K562 (cell line): ENCODE data around the gene CYP4F12. TPM values are rescaled to one million over a fixed set of nuclear protein-coding genes. Genes with fewer than 3 reads are reported as not detected.

Source experiments
- ATAC-seq: fragments of 200-7000 bp; cut with Tn5 transposase; 3 replicates; pipeline ENCODE4 v1.9.1; 2020; ENCODE audit warnings: moderate library complexity
- BruUV-seq: library from RNA; stranded (reverse); fragments of 400-500 nt; replicated peaks from 2 replicates; lab custom pipeline; 2021; lab: Mats Ljungman, UMichigan
- CTCF ChIA-PET: fragments of 300-600 bp; formaldehyde crosslinking; extraction: SDS; loops from one replicate; lab custom pipeline; 2021; ENCODE audit warnings: low intra/inter-chr PET ratio; lab: Yijun Ruan, JAX
- POLR2A ChIA-PET: fragments of 300-600, 350-650 bp; sonication (Branson Sonifier 250); formaldehyde crosslinking; extraction: SDS; loops from one replicate; lab custom pipeline; 2021; ENCODE audit warnings: antibody characterized with exemption, inconsistent platforms; lab: Yijun Ruan, JAX
- DNase-seq, 4 experiments: peaks; one replicate each; pipeline versions ENCODE4 v3.0.0 to v3.0.0-alpha.2; 2011 to 2018; ENCODE audit warnings: low spot score in 3 of 4, mixed read lengths in 3 of 4; ENCODE audit errors: extremely low read depth in 1 of 4
- FAIRE-seq: peaks from 2 replicates; lab custom pipeline; 2011; peaks lifted over from hg19 to GRCh38; lab: Jason Lieb, UNC
- H2AFZ ChIP-seq: 2 replicates; pipeline ENCODE4 v1.6.0; 2011; ENCODE audit warnings: low read depth, low read length, control low read depth, inconsistent platforms
- H3K27ac ChIP-seq: fragments of 200-600 bp; 3 replicates; pipeline ENCODE4 v1.8.0; 2011; ENCODE audit warnings: low read depth, mild to moderate bottlenecking, control low read depth, inconsistent platforms, low read length, moderate library complexity, mixed read lengths; ENCODE audit errors: extremely low read depth
- H3K27me3 ChIP-seq, 2 experiments: fragments of 300-600 bp in 1 of 2; 2 replicates in 1 of 2; 3 replicates in 1 of 2; pipeline versions ENCODE4 v1.6.0 to v1.8.0; 2011; ENCODE audit warnings: inconsistent platforms in 2 of 2, low read length in 2 of 2, mild to moderate bottlenecking in 1 of 2, mixed read lengths in 1 of 2, moderate library complexity in 1 of 2; ENCODE audit not compliant: control insufficient read depth in 2 of 2, insufficient read depth in 2 of 2
- H3K36me3 ChIP-seq: fragments of 300-600 bp; 3 replicates; pipeline ENCODE4 v1.8.0; 2011; ENCODE audit warnings: mild to moderate bottlenecking, low read length, inconsistent platforms; ENCODE audit not compliant: control insufficient read depth, insufficient read depth
- H3K4me1 ChIP-seq, 2 experiments: fragments of 200-600 bp in 1 of 2; replicated peaks in 1 of 2; 2 replicates in 1 of 2; 3 replicates in 1 of 2; pipeline versions ENCODE4 v1.5.1 to v1.8.0; 2011; ENCODE audit warnings: inconsistent platforms in 2 of 2, low read length in 2 of 2, mild to moderate bottlenecking in 1 of 2, mixed read lengths in 1 of 2, moderate library complexity in 1 of 2; ENCODE audit not compliant: control insufficient read depth in 2 of 2, insufficient read depth in 2 of 2
- H3K4me2 ChIP-seq: 2 replicates; pipeline ENCODE4 v1.6.1; 2011; ENCODE audit warnings: low read length, control low read depth, inconsistent platforms, mixed read lengths; ENCODE audit not compliant: insufficient read depth
- H3K4me3 ChIP-seq: fragments of 200-600 bp; sonication (generic), shearing (Covaris generic); 2 replicates; pipeline ENCODE4 v1.5.1; 2016; ENCODE audit warnings: control low read depth, inconsistent platforms
- H3K79me2 ChIP-seq: fragments of 200-600 bp; 3 replicates; pipeline ENCODE4 v1.8.0; 2011; ENCODE audit warnings: low read length, inconsistent platforms; ENCODE audit not compliant: control insufficient read depth, insufficient read depth
- H3K9ac ChIP-seq, 2 experiments: 2 replicates each; pipeline versions ENCODE4 v1.6.0 to v1.6.1; 2011; ENCODE audit warnings: low read depth in 2 of 2, low read length in 2 of 2, control low read depth in 1 of 2, inconsistent platforms in 1 of 2, mild to moderate bottlenecking in 1 of 2, mixed read lengths in 1 of 2; ENCODE audit not compliant: insufficient read depth in 1 of 2
- H3K9me1 ChIP-seq: one replicate; pipeline ENCODE4 v1.6.0; 2011; ENCODE audit warnings: inconsistent platforms, mild to moderate bottlenecking, low read length, moderate library complexity; ENCODE audit not compliant: control insufficient read depth, insufficient read depth
- H3K9me3 ChIP-seq: replicated peaks from 2 replicates; pipeline ENCODE4 v1.5.1; 2011; ENCODE audit warnings: low read depth, low read length, inconsistent platforms; ENCODE audit not compliant: control insufficient read depth, insufficient read depth
- H4K20me1 ChIP-seq: replicated peaks from 2 replicates; pipeline ENCODE4 v1.6.1; 2011; ENCODE audit warnings: low read length, inconsistent platforms, mixed read lengths; ENCODE audit not compliant: control insufficient read depth, insufficient read depth
- CBX3 ChIP-seq, 2 experiments: IDR thresholded peaks; 1 replicate in 1 of 2; 2 replicates in 1 of 2; pipeline ENCODE4 v1.6.1; 2012; ENCODE audit warnings: inconsistent platforms in 2 of 2, low read length in 2 of 2, borderline replicate concordance in 1 of 2, control low read depth in 1 of 2
- CBX5 ChIP-seq: IDR thresholded peaks from 2 replicates; pipeline ENCODE4 v1.6.1; 2014; ENCODE audit warnings: low read depth, borderline replicate concordance
- HMG20A ChIP-seq: fragments of 450-650 bp; formaldehyde crosslinking; conservative IDR thresholded peaks from 2 replicates; pipeline ENCODE4 v1.4.0; 2020; ENCODE audit warnings: mild to moderate bottlenecking, mixed read lengths
- JUND ChIP-seq, 2 experiments: IDR thresholded peaks; 2 replicates in 1 of 2; 3 replicates in 1 of 2; pipeline ENCODE4 v1.6.1; 2011; ENCODE audit warnings: borderline replicate concordance in 2 of 2, low read depth in 2 of 2, low read length in 2 of 2, improper control_type of control experiment in 1 of 2, missing biosample characterization in 1 of 2, missing genetic modification characterization in 1 of 2, missing genetic modification reagents in 1 of 2
- LCOR ChIP-seq: sonication (generic); formaldehyde crosslinking; IDR thresholded peaks from 2 replicates; pipeline ENCODE4 v1.8.0; 2022; ENCODE audit warnings: mild to moderate bottlenecking, missing genetic modification reagents
- MEF2D ChIP-seq: conservative IDR thresholded peaks from 2 replicates; pipeline ENCODE4 v1.6.1; 2016; ENCODE audit warnings: low read depth, missing genetic modification characterization, missing compliant biosample characterization
- PREB ChIP-seq: sonication (generic); formaldehyde crosslinking; IDR thresholded peaks from 2 replicates; pipeline ENCODE4 v1.8.1; 2023; ENCODE audit warnings: mild to moderate bottlenecking, missing genetic modification reagents
- PTTG1 ChIP-seq: fragments of 450-650 bp; IDR thresholded peaks from 2 replicates; pipeline ENCODE4 v1.6.1; 2016; ENCODE audit warnings: low read depth, mild to moderate bottlenecking, missing genetic modification characterization, missing compliant biosample characterization
- RBM22 ChIP-seq: fragments of 200-400 bp; formaldehyde crosslinking; IDR thresholded peaks from 2 replicates; pipeline ENCODE4 v1.6.1; 2018; ENCODE audit warnings: low read length, low read depth; ENCODE audit not compliant: poor library complexity, severe bottlenecking
- STAG1 ChIP-seq: sonication (generic); formaldehyde crosslinking; IDR thresholded peaks from 2 replicates; pipeline ENCODE4 v1.5.0; 2020; ENCODE audit warnings: missing genetic modification reagents, borderline replicate concordance
- ZFP1 ChIP-seq: fragments of 450-650 bp; formaldehyde crosslinking; IDR thresholded peaks from 2 replicates; pipeline ENCODE4 v1.4.0; 2020; ENCODE audit warnings: mild to moderate bottlenecking, mixed read lengths
- ZNF212 ChIP-seq: fragments of 450-650 bp; formaldehyde crosslinking; IDR thresholded peaks from 2 replicates; pipeline ENCODE4 v1.4.0; 2020; ENCODE audit warnings: mild to moderate bottlenecking
- ZNF583 ChIP-seq: fragments of 250-450 bp; sonication (Bioruptor Pico); IDR thresholded peaks from 2 replicates; pipeline ENCODE4 v1.4.0; 2020
- WGBS: fragments of 100-300 bp; shearing (Covaris generic); methylation state at CpG from one replicate; pipeline ENCODE4 v1.1.6; 2016; ENCODE audit warnings: low coverage, mixed read lengths; ENCODE audit not compliant: insufficient coverage; ENCODE audit errors: missing lambda C conversion rate; 5-methylcytosine and 5-hydroxymethylcytosine counted together
- in situ Hi-C: fragments of 300-500 bp; cut with MboI; formaldehyde crosslinking; loops from 4 replicates; pipeline ENCODE4 v1.15.0; 2018; ENCODE audit warnings: inconsistent platforms, mixed read lengths
- intact Hi-C: fragments of 100-400 bp; cut with micrococcal nuclease; formaldehyde crosslinking; loops from 2 replicates; pipeline ENCODE4 v1.14.2; 2022
- polyA plus RNA-seq, 8 experiments: library from polyadenylated mRNA; depleted of rRNA in 4 of 8; stranded (reverse) in 5 of 8; unstranded in 3 of 8; fragments of >200 nt; fragmentation: Nextera tagmentation in 2 of 8; fragmentation: Illumina TruSeq in 1 of 8; extraction: Ambion mirVana in 2 of 8; extraction: Trizol in 1 of 8; gene quantifications; 2 replicates each; pipeline versions ENCODE4 v1.2.1 to v1.2.3, GENCODE V29; 2011 to 2014; ENCODE audit warnings: inconsistent platforms in 1 of 8, missing spikeins in 1 of 8
- total RNA-seq, 7 experiments: library from RNA; depleted of rRNA in 6 of 7; stranded (reverse); fragments of >200 nt in 6 of 7; fragmentation: Illumina TruSeq in 2 of 7; extraction: Trizol in 2 of 7; gene quantifications; 2 replicates each; pipeline versions ENCODE4 v1.2.1 to v1.2.3, GENCODE V29; 2011 to 2021; ENCODE audit warnings: low replicate concordance in 1 of 7
- TF ChIP-seq, protein P1 (sequence below): fragments of 450-650 bp; IDR thresholded peaks from 2 replicates; pipeline ENCODE4 v1.6.1; 2016; ENCODE audit warnings: low read depth

The CYP4F12 gene
- total and polyA plus RNA-seq, 9 of the 15 experiments (the other 6 are each of a cell fraction or from before 2014, with no cell fraction given), result not detected

DNA sequence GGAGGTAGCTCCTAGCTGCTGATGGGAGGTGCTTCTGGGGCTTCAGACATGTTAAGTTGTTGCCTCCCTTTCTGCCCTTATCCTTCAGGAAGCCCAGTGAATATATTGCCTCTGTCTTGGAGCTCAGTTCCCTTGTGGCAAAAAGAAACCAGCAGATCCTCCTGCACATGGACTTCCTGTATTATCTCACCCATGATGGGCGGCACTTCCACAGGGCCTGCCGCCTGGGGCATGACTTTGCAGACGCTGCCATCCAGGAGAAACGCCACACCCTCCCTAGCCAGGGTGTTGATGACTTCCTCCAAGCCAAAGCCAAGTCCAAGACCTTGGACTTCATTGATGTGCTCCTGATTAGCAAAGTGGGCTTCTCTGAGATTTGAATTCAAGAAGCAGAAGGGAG, 6.0 kb upstream of the CYP4F12 start:
- DNase-seq (no peak), FAIRE-seq (no peak), ATAC-seq (no peak)
- BruUV-seq, result no TSS peak
- Histone ChIP-seq H3K4me1 (no peaks in the 10 kb centered on the region), H3K9me1 (no peaks in the 10 kb centered on the region), H2AFZ (no peak overlapping the region), H3K9ac (no peak overlapping the region), H3K4me2 (no peak overlapping the region), H3K27me3 (no peaks in the 10 kb centered on the region), H3K4me3 (no peak overlapping the region), H3K79me2 (no peaks in the 10 kb centered on the region), H4K20me1 (no peaks in the 10 kb centered on the region), H3K9me3 (no peaks in the 10 kb centered on the region), H3K36me3 (no peaks in the 10 kb centered on the region), H3K27ac (no peak overlapping the region)
- in situ Hi-C loops, result no loop called here
- ChIA-PET POLR2A (no interaction called here), CTCF (no interaction called here)
- 0% methylated on average over 4 of the region's 4 CpGs for WGBS
- intact Hi-C loops, result no loop called here
- TF ChIP-seq ZNF212 (CRISPR knock-in tag), result no peak
- no peak for TF ChIP-seq PREB
- TF ChIP-seq ZNF583 (CRISPR knock-in tag), result no peak
- TF ChIP-seq PTTG1 (tag), result no peak
- TF ChIP-seq STAG1 (CRISPR knock-in tag), result no peak
- TF ChIP-seq CBX5, result no peak
- no peak for TF ChIP-seq MEF2D (tag)
- no peak for TF ChIP-seq RBM22
- no peak for TF ChIP-seq HMG20A (CRISPR knock-in tag)
- no peak for TF ChIP-seq ZFP1 (CRISPR knock-in tag)
- TF ChIP-seq, protein P1, sequence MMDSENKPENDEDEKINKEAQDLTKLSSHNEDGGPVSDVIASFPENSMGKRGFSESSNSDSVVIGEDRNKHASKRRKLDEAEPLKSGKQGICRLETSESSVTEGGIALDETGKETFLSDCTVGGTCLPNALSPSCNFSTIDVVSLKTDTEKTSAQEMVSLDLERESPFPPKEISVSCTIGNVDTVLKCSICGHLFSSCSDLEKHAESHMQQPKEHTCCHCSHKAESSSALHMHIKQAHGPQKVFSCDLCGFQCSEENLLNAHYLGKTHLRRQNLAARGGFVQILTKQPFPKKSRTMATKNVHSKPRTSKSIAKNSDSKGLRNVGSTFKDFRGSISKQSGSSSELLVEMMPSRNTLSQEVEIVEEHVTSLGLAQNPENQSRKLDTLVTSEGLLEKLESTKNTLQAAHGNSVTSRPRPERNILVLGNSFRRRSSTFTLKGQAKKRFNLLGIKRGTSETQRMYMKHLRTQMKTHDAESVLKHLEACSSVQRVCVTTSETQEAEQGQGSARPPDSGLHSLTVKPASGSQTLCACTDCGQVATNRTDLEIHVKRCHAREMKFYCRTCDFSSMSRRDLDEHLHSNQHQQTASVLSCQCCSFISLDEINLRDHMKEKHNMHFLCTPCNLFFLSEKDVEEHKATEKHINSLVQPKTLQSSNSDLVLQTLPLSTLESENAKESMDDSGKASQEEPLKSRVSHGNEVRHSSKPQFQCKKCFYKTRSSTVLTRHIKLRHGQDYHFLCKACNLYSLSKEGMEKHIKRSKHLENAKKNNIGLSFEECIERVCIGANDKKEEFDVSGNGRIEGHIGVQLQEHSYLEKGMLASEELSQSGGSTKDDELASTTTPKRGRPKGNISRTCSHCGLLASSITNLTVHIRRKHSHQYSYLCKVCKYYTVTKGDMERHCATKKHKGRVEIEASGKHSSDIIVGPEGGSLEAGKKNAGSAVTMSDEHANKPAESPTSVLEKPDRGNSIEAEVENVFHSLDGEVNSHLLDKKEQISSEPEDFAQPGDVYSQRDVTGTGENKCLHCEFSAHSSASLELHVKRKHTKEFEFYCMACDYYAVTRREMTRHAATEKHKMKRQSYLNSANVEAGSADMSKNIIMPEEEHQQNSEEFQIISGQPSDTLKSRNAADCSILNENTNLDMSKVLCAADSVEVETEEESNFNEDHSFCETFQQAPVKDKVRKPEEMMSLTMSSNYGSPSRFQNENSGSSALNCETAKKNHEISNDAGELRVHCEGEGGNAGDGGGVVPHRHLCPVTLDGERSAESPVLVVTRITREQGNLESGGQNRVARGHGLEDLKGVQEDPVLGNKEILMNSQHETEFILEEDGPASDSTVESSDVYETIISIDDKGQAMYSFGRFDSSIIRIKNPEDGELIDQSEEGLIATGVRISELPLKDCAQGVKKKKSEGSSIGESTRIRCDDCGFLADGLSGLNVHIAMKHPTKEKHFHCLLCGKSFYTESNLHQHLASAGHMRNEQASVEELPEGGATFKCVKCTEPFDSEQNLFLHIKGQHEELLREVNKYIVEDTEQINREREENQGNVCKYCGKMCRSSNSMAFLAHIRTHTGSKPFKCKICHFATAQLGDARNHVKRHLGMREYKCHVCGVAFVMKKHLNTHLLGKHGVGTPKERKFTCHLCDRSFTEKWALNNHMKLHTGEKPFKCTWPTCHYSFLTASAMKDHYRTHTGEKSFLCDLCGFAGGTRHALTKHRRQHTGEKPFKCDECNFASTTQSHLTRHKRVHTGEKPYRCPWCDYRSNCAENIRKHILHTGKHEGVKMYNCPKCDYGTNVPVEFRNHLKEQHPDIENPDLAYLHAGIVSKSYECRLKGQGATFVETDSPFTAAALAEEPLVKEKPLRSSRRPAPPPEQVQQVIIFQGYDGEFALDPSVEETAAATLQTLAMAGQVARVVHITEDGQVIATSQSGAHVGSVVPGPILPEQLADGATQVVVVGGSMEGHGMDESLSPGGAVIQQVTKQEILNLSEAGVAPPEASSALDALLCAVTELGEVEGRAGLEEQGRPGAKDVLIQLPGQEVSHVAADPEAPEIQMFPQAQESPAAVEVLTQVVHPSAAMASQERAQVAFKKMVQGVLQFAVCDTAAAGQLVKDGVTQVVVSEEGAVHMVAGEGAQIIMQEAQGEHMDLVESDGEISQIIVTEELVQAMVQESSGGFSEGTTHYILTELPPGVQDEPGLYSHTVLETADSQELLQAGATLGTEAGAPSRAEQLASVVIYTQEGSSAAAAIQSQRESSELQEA, result no peak
- TF ChIP-seq CBX3 (IDR thresholded peaks at IDR 0.05; ENCODE audit: borderline replicate concordance in 1 of 2, low read length in 2 of 2), result no peak
- TF ChIP-seq LCOR, result no peak
- no peak for TF ChIP-seq JUND (IDR thresholded peaks at IDR 0.05; ENCODE audit: borderline replicate concordance, low read depth, low read length)
- no peak for TF ChIP-seq JUND (tag; IDR thresholded peaks at IDR 0.05; ENCODE audit: borderline replicate concordance, low read depth, low read length)
